RWPE1 (cell line): ENCODE results near the gene RPS3A.

Source experiments
- CTCF ChIA-PET: fragments of 350-600 bp; sonication (Branson Sonifier 250); formaldehyde crosslinking; extraction: SDS; loops from one replicate; lab custom pipeline; 2021; lab: Yijun Ruan, JAX
- POLR2A ChIA-PET: fragments of 400-600 bp; formaldehyde crosslinking; extraction: SDS; loops from one replicate; lab custom pipeline; 2020; ENCODE audit warnings: antibody characterized with exemption; ENCODE audit not compliant: low non-redundant PET; lab: Yijun Ruan, JAX
- DNase-seq: peaks from one replicate; pipeline ENCODE4 v3.0.0; 2012; ENCODE audit warnings: low spot score
- H3K27ac ChIP-seq: fragments of 450-650 bp; 2 replicates; pipeline ENCODE4 v1.5.1; 2017
- TF ChIP-seq, protein P1 (sequence below): fragments of 450-650 bp; conservative IDR thresholded peaks from 2 replicates; pipeline ENCODE4 v1.5.1; 2017; ENCODE audit warnings: low read depth, mild to moderate bottlenecking

The RPS3A gene

DNA sequence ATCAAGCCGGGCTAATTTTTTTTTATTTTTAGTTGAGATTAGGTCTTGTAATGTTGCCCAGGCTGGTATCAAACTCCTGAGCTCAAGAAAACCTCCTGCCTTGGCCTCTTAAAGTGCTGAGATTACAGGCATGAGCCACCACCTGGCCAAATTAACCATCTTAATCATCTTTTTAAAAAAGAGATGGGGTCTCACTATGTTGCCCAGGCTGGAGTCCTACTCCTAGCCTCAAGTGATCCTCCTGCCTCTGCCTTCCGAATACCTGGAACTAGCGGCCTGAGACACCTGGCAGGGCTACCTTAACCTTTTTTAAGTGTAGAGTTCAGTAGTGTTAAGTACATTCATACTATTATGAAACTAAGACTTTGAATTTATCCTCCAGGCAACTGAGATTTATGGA, 1.7 kb upstream of the RPS3A start:
- POLR2A ChIA-PET: no interaction called here
- CTCF ChIA-PET: no interaction called here
- TF ChIP-seq, protein P1, sequence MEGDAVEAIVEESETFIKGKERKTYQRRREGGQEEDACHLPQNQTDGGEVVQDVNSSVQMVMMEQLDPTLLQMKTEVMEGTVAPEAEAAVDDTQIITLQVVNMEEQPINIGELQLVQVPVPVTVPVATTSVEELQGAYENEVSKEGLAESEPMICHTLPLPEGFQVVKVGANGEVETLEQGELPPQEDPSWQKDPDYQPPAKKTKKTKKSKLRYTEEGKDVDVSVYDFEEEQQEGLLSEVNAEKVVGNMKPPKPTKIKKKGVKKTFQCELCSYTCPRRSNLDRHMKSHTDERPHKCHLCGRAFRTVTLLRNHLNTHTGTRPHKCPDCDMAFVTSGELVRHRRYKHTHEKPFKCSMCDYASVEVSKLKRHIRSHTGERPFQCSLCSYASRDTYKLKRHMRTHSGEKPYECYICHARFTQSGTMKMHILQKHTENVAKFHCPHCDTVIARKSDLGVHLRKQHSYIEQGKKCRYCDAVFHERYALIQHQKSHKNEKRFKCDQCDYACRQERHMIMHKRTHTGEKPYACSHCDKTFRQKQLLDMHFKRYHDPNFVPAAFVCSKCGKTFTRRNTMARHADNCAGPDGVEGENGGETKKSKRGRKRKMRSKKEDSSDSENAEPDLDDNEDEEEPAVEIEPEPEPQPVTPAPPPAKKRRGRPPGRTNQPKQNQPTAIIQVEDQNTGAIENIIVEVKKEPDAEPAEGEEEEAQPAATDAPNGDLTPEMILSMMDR: no peak
- no peak for DNase-seq
- no peak overlapping the region for H3K27ac ChIP-seq

DNA sequence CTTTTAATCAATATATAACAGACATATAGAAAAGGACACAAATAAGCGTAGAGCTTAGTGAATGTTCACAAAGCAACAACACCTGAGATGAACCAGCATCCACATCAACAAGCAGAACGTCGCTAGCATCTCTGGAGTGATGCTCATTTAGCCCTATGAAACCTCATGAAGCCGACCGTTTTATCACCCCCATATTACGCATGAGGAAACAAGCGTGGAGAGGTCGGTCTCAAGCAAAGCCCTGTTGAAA, 524 bp upstream of the RPS3A start:
- TF ChIP-seq, protein P1: no peak
- ChIA-PET CTCF (interaction anchor here (0.7 kb wide), 1 partner anchor 18 kb away, joined by 4 read pairs; no protein-coding TSS in a partner anchor), POLR2A (no interaction called here)
- peak overlapping the region; percentile 83 for H3K27ac ChIP-seq
- no peak for DNase-seq

DNA sequence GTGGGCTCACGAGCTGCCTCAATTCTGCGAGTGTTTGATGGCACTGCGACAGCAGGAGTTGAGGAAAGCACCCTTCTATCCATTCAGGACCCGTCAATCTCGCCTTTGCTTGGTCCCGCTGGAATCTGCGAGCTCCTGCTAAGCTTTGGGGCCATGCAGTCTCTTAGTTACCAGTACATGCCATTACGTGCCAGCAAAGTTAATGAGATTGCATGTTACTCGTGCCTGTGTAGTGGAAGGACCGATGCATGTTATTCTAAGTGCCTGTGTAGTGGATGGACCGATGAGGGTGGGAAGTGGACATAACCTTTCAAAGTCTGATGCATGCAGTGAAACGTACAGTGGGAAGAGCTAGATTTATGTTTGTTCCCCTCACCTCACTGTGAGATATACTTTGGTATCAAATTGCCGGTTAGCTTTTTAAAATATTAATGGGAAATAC, 569 bp downstream of the RPS3A start:
- no peak for DNase-seq
- peak overlapping the region; percentile 83 for H3K27ac ChIP-seq
- ChIA-PET POLR2A (interaction anchor here (0.6 kb wide), 1 partner anchor 85 kb away, joined by 3 read pairs; the partner anchor contains the start of gene LRBA), CTCF (interaction anchor here (0.6 to 1.1 kb wide), 3 partner anchors 9 to 545 kb away, joined by 3 to 6 read pairs (median 3); no protein-coding TSS in a partner anchor)
- TF ChIP-seq, protein P1: no peak

DNA sequence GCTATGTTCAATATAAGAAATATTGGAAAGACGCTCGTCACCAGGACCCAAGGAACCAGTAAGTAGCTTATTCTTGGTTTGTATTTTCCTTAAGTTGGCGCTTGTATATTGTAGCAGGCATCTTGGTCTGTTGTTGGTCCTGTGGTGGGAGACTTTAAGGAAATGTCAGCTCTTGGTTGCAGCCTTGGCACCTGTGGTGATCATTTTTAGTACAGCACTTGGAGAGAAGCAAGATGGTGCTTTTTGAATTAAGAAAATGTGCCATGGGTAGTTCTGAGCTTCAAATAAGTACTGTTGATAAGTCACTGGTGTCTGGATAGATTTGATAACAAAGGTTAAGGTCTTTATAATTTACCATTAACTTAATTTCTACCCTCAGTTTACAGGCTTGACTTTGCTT, 1.1 kb downstream of the RPS3A start:
- ChIA-PET CTCF (interaction anchor here (0.6 to 1.1 kb wide), 4 partner anchors 8 to 545 kb away, joined by 3 to 6 read pairs (median 4); no protein-coding TSS in a partner anchor), POLR2A (interaction anchor here (0.6 kb wide), 1 partner anchor 85 kb away, joined by 3 read pairs; the partner anchor contains the start of gene LRBA)
- TF ChIP-seq, protein P1: no peak
- no peak overlapping the region for H3K27ac ChIP-seq
- DNase-seq: no peak

DNA sequence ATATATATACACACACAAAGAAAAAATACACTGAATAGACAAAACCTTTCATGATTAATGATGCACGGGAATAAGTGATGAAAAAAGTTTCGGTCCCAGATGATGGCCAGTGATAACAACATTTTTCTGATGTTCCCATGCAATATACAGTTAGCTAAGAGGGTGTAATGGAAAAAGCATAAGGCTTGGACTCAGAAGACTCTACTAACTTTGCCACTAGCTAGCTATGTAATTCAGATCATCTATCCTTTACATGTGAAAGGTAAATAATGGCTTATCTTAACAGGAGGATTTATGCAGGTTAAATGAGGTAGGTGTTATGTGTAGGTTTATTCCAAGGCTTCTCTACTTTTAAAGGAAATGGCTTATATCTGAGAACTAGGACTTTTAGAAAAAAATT, 4.3 kb downstream of the RPS3A start:
- TF ChIP-seq, protein P1: no peak
- CTCF ChIA-PET: no interaction called here
- DNase-seq: no peak
- POLR2A ChIA-PET: no interaction called here
- H3K27ac ChIP-seq: no peak overlapping the region

DNA sequence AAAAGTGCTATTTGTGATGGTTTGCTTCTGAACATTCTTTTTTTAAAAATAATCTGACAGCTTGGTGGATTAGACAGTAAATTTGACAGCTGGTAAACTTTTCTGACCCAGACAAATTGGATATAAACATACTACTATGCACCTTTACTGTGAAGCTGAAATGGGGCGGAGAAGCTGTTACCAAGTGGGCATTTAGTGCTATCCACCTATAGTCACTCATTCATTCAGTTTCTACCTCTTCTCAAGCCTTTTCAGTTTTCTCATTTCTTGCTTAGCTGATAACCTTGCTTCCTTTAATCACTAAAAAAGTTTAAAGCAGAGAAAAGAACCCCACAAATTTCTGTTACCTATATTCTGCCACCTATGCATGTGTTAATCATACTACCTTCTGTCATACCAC, 5.2 kb downstream of the RPS3A start:
- no peak overlapping the region for H3K27ac ChIP-seq
- DNase-seq: no peak
- ChIA-PET POLR2A (no interaction called here), CTCF (no interaction called here)
- TF ChIP-seq, protein P1: no peak
